Measurements from ENCODE around the gene ZNF605.

Gene ZNF605

DNA sequence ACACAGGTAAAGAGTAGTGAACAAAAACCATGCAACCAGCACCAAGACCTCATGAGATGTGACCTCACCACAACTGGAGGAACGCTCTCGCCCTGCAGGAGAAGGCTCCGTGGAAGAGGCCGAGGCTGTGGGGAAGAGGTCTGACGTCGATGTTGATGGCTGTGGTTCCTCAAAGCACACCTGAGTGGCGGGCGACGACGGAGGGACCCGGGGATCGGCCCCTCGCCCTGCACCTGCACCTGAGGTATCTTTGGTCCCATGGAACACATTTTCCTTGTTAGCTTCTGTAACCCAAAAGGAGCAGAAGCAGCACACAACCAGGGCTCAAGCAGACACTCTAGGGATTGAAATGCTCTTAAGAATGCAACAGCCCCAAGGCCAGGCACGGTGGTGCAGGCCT, 86.6 kb downstream of the ZNF605 start:
- H3K9me3 Mint-ChIP-seq = peaks cover 43% of the 10 kb centered on the region
- no peaks in the 10 kb centered on the region for H3K4me1 Mint-ChIP-seq (ENCODE audit: low read depth)
- H3K36me3 Mint-ChIP-seq (ENCODE audit: low read depth) = peaks cover 99% of the 10 kb centered on the region
- H3K27ac Mint-ChIP-seq = no peak overlapping the region
- H3K4me3 Mint-ChIP-seq = no peak overlapping the region
- intact Hi-C loops (cut with micrococcal nuclease) = no loop called here
- no peaks in the 10 kb centered on the region for H3K27me3 Mint-ChIP-seq

All from dendritic cell treated with granulocyte-macrophage colony-stimulating factor and Interleukin-4, amounts not matched to agents 40 ng/mL and 50 ng/mL, for 4 days (primary cell).